Measurements from ENCODE around the gene CLEC18B. TPM values are rescaled to one million over a fixed set of nuclear protein-coding genes. Genes with fewer than 3 reads are reported as not detected.

Gene CLEC18B
- total RNA-seq, 1 donor from 2014 or later = 0.24 TPM

DNA sequence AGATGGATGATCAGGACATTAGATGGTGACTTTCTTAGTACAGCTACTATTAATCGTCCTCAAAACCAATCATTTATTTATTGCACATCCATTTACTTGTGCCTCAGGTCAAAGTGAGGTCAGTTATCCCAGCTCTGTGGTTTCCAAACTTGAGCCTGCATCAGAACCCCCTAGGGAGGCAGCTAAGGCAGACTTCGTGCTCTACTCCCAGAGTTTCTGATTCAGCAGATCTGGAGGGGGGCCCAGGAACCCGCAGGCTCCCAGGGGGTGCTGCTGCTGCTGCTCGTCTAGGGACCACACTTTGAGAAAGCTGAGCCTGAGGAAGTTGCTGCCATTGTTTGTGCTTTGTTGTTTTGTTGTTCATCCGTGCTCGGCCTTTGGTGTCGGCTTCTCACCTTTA, 44.0 kb upstream of the CLEC18B start:
- peaks cover 70% of the 10 kb centered on the region for H3K36me3 Mint-ChIP-seq (ENCODE audit: unreplicated experiment)
- no peak overlapping the region for H3K4me3 Mint-ChIP-seq (ENCODE audit: unreplicated experiment)
- no peaks in the 10 kb centered on the region for H3K9me3 Mint-ChIP-seq (ENCODE audit: unreplicated experiment)
- H3K27me3 Mint-ChIP-seq (ENCODE audit: unreplicated experiment) = no peaks in the 10 kb centered on the region
- TF ChIP-seq, protein P1, sequence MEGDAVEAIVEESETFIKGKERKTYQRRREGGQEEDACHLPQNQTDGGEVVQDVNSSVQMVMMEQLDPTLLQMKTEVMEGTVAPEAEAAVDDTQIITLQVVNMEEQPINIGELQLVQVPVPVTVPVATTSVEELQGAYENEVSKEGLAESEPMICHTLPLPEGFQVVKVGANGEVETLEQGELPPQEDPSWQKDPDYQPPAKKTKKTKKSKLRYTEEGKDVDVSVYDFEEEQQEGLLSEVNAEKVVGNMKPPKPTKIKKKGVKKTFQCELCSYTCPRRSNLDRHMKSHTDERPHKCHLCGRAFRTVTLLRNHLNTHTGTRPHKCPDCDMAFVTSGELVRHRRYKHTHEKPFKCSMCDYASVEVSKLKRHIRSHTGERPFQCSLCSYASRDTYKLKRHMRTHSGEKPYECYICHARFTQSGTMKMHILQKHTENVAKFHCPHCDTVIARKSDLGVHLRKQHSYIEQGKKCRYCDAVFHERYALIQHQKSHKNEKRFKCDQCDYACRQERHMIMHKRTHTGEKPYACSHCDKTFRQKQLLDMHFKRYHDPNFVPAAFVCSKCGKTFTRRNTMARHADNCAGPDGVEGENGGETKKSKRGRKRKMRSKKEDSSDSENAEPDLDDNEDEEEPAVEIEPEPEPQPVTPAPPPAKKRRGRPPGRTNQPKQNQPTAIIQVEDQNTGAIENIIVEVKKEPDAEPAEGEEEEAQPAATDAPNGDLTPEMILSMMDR (IDR thresholded peaks at IDR 0.05) = no peak
- no peak overlapping the region for H3K27ac Mint-ChIP-seq (ENCODE audit: unreplicated experiment)
- H3K4me1 Mint-ChIP-seq (ENCODE audit: unreplicated experiment) = no peaks in the 10 kb centered on the region
- no peak for DNase-seq (ENCODE audit: extremely low spot score, unreplicated experiment)

- Mint-ChIP-seq H3K4me1 (ENCODE audit: unreplicated experiment) (no peaks in the 10 kb centered on the region), H3K36me3 (ENCODE audit: unreplicated experiment) (peaks cover 65% of the 10 kb centered on the region), H3K27ac (ENCODE audit: unreplicated experiment) (no peak overlapping the region), H3K4me3 (ENCODE audit: unreplicated experiment) (no peak overlapping the region), H3K9me3 (ENCODE audit: unreplicated experiment) (no peaks in the 10 kb centered on the region), H3K27me3 (ENCODE audit: unreplicated experiment) (no peaks in the 10 kb centered on the region)
- DNase-seq (ENCODE audit: extremely low spot score, unreplicated experiment) = no peak
- TF ChIP-seq, protein P1 (IDR thresholded peaks at IDR 0.05) = no peak
Measured at GRCh38 chr16:74463888-74464287, 42.6 kb upstream of the CLEC18B start.

GRCh38 chr16:74462361-74462760, 41.1 kb upstream of the CLEC18B start:
- DNase-seq (ENCODE audit: extremely low spot score, unreplicated experiment) = no peak
- no peaks in the 10 kb centered on the region for H3K9me3 Mint-ChIP-seq (ENCODE audit: unreplicated experiment)
- H3K36me3 Mint-ChIP-seq (ENCODE audit: unreplicated experiment) = peaks cover 68% of the 10 kb centered on the region
- H3K27ac Mint-ChIP-seq (ENCODE audit: unreplicated experiment) = no peak overlapping the region
- no peak overlapping the region for H3K4me3 Mint-ChIP-seq (ENCODE audit: unreplicated experiment)
- no peaks in the 10 kb centered on the region for H3K27me3 Mint-ChIP-seq (ENCODE audit: unreplicated experiment)
- H3K4me1 Mint-ChIP-seq (ENCODE audit: unreplicated experiment) = no peaks in the 10 kb centered on the region
- TF ChIP-seq, protein P1 (IDR thresholded peaks at IDR 0.05) = no peak

DNA sequence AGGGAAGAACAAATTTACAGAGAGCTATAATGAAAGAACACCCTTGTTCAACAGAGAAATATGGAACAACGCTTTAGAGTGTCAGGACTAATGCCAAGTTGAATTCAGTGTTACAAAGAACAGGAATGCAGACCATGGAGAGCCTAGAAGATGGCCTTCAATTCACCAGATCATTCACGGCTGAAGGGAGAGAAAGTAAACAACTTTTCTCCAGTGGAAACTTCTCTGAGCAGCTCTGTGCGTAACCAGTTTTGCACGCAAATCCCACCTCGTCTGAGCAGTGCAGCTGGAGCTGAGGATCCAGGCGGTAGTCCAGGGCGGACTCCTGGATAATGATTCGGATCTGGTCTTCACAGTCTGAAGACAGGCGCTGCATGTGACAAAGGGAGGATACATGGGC, 40.5 kb upstream of the CLEC18B start:
- Mint-ChIP-seq H3K9me3 (ENCODE audit: unreplicated experiment) (no peaks in the 10 kb centered on the region), H3K4me1 (ENCODE audit: unreplicated experiment) (no peaks in the 10 kb centered on the region), H3K27me3 (ENCODE audit: unreplicated experiment) (no peaks in the 10 kb centered on the region), H3K36me3 (ENCODE audit: unreplicated experiment) (peaks cover 64% of the 10 kb centered on the region), H3K4me3 (ENCODE audit: unreplicated experiment) (no peak overlapping the region), H3K27ac (ENCODE audit: unreplicated experiment) (no peak overlapping the region)
- DNase-seq (ENCODE audit: extremely low spot score, unreplicated experiment) = no peak
- TF ChIP-seq, protein P1 (IDR thresholded peaks at IDR 0.05) = no peak

- H3K36me3 Mint-ChIP-seq (ENCODE audit: unreplicated experiment) = peaks cover 63% of the 10 kb centered on the region
- H3K4me3 Mint-ChIP-seq (ENCODE audit: unreplicated experiment) = no peak overlapping the region
- no peaks in the 10 kb centered on the region for H3K27me3 Mint-ChIP-seq (ENCODE audit: unreplicated experiment)
- TF ChIP-seq, protein P1 (IDR thresholded peaks at IDR 0.05) = no peak
- no peaks in the 10 kb centered on the region for H3K4me1 Mint-ChIP-seq (ENCODE audit: unreplicated experiment)
- no peak for DNase-seq (ENCODE audit: extremely low spot score, unreplicated experiment)
- H3K27ac Mint-ChIP-seq (ENCODE audit: unreplicated experiment) = no peak overlapping the region
- H3K9me3 Mint-ChIP-seq (ENCODE audit: unreplicated experiment) = no peaks in the 10 kb centered on the region
Measured at GRCh38 chr16:74460542-74460941, 39.3 kb upstream of the CLEC18B start.
